Neural progenitor cell (in vitro differentiated cells): Measurements from ENCODE around the gene CTNNA1.

Experiments
- CTCF ChIP-seq: fragments of 200-600 bp; sonication (generic); IDR thresholded peaks from 2 replicates; pipeline ENCODE4 v1.5.1; 2017; ENCODE audit warnings: antibody characterized with exemption, mild to moderate bottlenecking
- EZH2 ChIP-seq: fragments of 200-600 bp; sonication (generic); IDR thresholded peaks from 2 replicates; pipeline ENCODE4 v1.6.1; 2017; ENCODE audit warnings: antibody characterized with exemption, mild to moderate bottlenecking, moderate library complexity
- EZH2phosphoT487 ChIP-seq: fragments of 200-600 bp; sonication (generic); IDR thresholded peaks from 2 replicates; pipeline ENCODE4 v1.6.1; 2017; ENCODE audit warnings: antibody characterized with exemption

- TF ChIP-seq CTCF (no peak), EZH2phosphoT487 (no peak), EZH2 (no peak)
These were observed 130.9 kb downstream of the CTNNA1 start for GRCh38 chr5:138884094-138884493.
